Tibial nerve (tissue), 4 donors: Measurements from ENCODE around the gene SEC16A. TPM values are rescaled to one million over a fixed set of nuclear protein-coding genes. Genes with fewer than 3 reads are reported as not detected.

Experiments used
- DNase-seq, 2 donors: peaks; one replicate each; pipeline ENCODE4 v3.0.0-alpha.2; 2019; ENCODE audit warnings: low spot score in 2 of 2
- H3K27ac ChIP-seq, 4 donors: fragments of 200-600 bp; sonication (generic) in 3 of 4; one replicate each; pipeline ENCODE4 v1.5.1; 2017 to 2019; ENCODE audit warnings: mild to moderate bottlenecking in 1 of 4
- H3K27me3 ChIP-seq, 2 donors: fragments of 200-600 bp; sonication (generic) in 1 of 2; one replicate each; pipeline versions ENCODE4 v1.5.1 to v1.6.0; 2017 to 2019
- H3K36me3 ChIP-seq, 3 donors: fragments of 200-600 bp; sonication (generic); one replicate each; pipeline ENCODE4 v1.5.1; 2018 to 2019
- H3K4me1 ChIP-seq, 4 donors: fragments of 200-600 bp; sonication (generic) in 3 of 4; one replicate each; pipeline ENCODE4 v1.5.1; 2017 to 2019
- H3K4me3 ChIP-seq, 4 donors: fragments of 200-600 bp; sonication (generic) in 3 of 4; one replicate each; pipeline ENCODE4 v1.5.1; 2017 to 2019; ENCODE audit warnings: mild to moderate bottlenecking in 1 of 4, moderate library complexity in 1 of 4
- H3K9me3 ChIP-seq, 4 donors: fragments of 200-600 bp; sonication (generic) in 3 of 4; one replicate each; pipeline ENCODE4 v1.5.1; 2017 to 2019
- CTCF ChIP-seq, 5 experiments: fragments of 200-600 bp in 3 of 5; fragments of 450-650 bp in 2 of 5; sonication (generic) in 3 of 5; IDR thresholded peaks; one replicate each; pipeline ENCODE4 v1.5.1; 2016 to 2019; ENCODE audit warnings: antibody characterized with exemption in 5 of 5, mild to moderate bottlenecking in 3 of 5, moderate library complexity in 2 of 5
- EP300 ChIP-seq, 2 donors: sonication (generic); formaldehyde crosslinking; IDR thresholded peaks; one replicate each; pipeline ENCODE4 v1.6.1; 2017; ENCODE audit warnings: antibody characterized with exemption in 2 of 2, mild to moderate bottlenecking in 1 of 2
- POLR2A ChIP-seq, 2 donors: fragments of 450-650 bp; IDR thresholded peaks; one replicate each; pipeline ENCODE4 v1.6.1; 2017; ENCODE audit warnings: antibody characterized with exemption in 2 of 2, mild to moderate bottlenecking in 2 of 2, moderate library complexity in 2 of 2
- WGBS, 2 donors: methylation state at CpG; one replicate each; pipeline ENCODE4 v1.1.5; 2018; 5-methylcytosine and 5-hydroxymethylcytosine counted together
- total RNA-seq, 4 donors: library from RNA; depleted of rRNA; stranded (reverse); fragments of >200 nt; gene quantifications; one replicate each; pipeline ENCODE4 v1.1.0, GENCODE V29; 2016

The SEC16A gene
- total RNA-seq, 4 donors from 2014 or later, result 45.8 to 67.5 (median 47.9) TPM

GRCh38 chr9:136441191-136441680 lies 41.6 kb downstream of the SEC16A start:
- 84 to 93% methylated on average over 15 of the region's 15 CpGs for WGBS, 2 donors
- no peak for DNase-seq
- H3K9me3 ChIP-seq, result no peaks in the 10 kb centered on the region
- H3K27ac ChIP-seq, result no peak overlapping the region
- H3K4me3 ChIP-seq, result no peak overlapping the region
- H3K27me3 ChIP-seq, result no peaks in the 10 kb centered on the region
- no peak for TF ChIP-seq CTCF (IDR thresholded peaks at IDR 0.05)
- no peak for TF ChIP-seq POLR2A (IDR thresholded peaks at IDR 0.05)
- no peak for TF ChIP-seq EP300 (IDR thresholded peaks at IDR 0.05)
- peaks cover 0 to 63% (median 5%) of the 10 kb centered on the region in 3 donors for H3K36me3 ChIP-seq
- peaks cover 0 to 35% (median 21%) of the 10 kb centered on the region in 4 donors for H3K4me1 ChIP-seq

GRCh38 chr9:136439481-136440408 lies 43.1 kb downstream of the SEC16A start, which contains the start of gene INPP5E:
Gene INPP5E (minus strand): TSS chr9:136439845. CDS start chr9:136439419, 426 bp downstream.
- Histone ChIP-seq H3K36me3 (peaks cover 0 to 61% (median 0%) of the 10 kb centered on the region in 3 donors), H3K27ac (peak within 1 kb of the TSS; percentile 44 to 87 (median 84)), H3K27me3 (no peaks in the 10 kb centered on the region), H3K4me1 (peaks cover 0 to 41% (median 21%) of the 10 kb centered on the region in 4 donors), H3K4me3 (peak within 1 kb of the TSS; percentile 69 to 86 (median 82)), H3K9me3 (no peaks in the 10 kb centered on the region)
- peak in 1 of 2 donors; percentile 37 for TF ChIP-seq POLR2A (IDR thresholded peaks at IDR 0.05)
- TF ChIP-seq CTCF (IDR thresholded peaks at IDR 0.05), result peak; percentile 56 to 99 (median 88)
- peak in 1 of 2 donors; percentile 41 for TF ChIP-seq EP300 (IDR thresholded peaks at IDR 0.05)
- DNase-seq, result peak; percentile 38 to 57
- 10 to 32% methylated on average over 13 to 55 of the region's 90 CpGs for WGBS, 2 donors

- no peak for TF ChIP-seq CTCF (IDR thresholded peaks at IDR 0.05)
- no peak for TF ChIP-seq POLR2A (IDR thresholded peaks at IDR 0.05)
- no peak for TF ChIP-seq EP300 (IDR thresholded peaks at IDR 0.05)
- peak overlapping the region; percentile 44 to 87 (median 84) for H3K27ac ChIP-seq
- peaks cover 0 to 61% (median 0%) of the 10 kb centered on the region in 3 donors for H3K36me3 ChIP-seq
- peaks cover 0 to 43% (median 21%) of the 10 kb centered on the region in 4 donors for H3K4me1 ChIP-seq
- no peaks in the 10 kb centered on the region for H3K27me3 ChIP-seq
- WGBS, 2 donors, result 0% methylated on average over 20 to 29 of the region's 91 CpGs
- DNase-seq, result no peak
- H3K4me3 ChIP-seq, result peak overlapping the region; percentile 69 to 86 (median 82)
- no peaks in the 10 kb centered on the region for H3K9me3 ChIP-seq
These were observed 44.0 kb downstream of the SEC16A start for GRCh38 chr9:136438548-136439480.

- 44 to 54% methylated on average over 30 to 37 of the region's 37 CpGs for WGBS, 2 donors
These were observed 44.8 kb downstream of the SEC16A start for GRCh38 chr9:136437839-136438547.

More at GRCh38 chr9:136437839-136438547, 44.8 kb downstream of the SEC16A start:
- Histone ChIP-seq H3K27me3 (no peaks in the 10 kb centered on the region), H3K36me3 (peaks cover 0 to 61% (median 0%) of the 10 kb centered on the region in 3 donors), H3K4me3 (peak overlapping the region; percentile 69 to 86 (median 82)), H3K4me1 (peaks cover 0 to 43% (median 21%) of the 10 kb centered on the region in 4 donors), H3K9me3 (no peaks in the 10 kb centered on the region), H3K27ac (peak overlapping the region in 3 of 4 donors; percentile 44 to 87 (median 87))
- DNase-seq, result no peak
- TF ChIP-seq POLR2A (IDR thresholded peaks at IDR 0.05), result no peak
- no peak for TF ChIP-seq EP300 (IDR thresholded peaks at IDR 0.05)
- no peak for TF ChIP-seq CTCF (IDR thresholded peaks at IDR 0.05)
